CD4-positive, alpha-beta T cell treated with Interleukin-15 for 1 hour (primary cell): ENCODE measurements around the gene OSBPL6.

Experiments used
- DNase-seq: peaks from one replicate; pipeline ENCODE4 v3.0.0-alpha.2; 2020

The OSBPL6 gene

DNA sequence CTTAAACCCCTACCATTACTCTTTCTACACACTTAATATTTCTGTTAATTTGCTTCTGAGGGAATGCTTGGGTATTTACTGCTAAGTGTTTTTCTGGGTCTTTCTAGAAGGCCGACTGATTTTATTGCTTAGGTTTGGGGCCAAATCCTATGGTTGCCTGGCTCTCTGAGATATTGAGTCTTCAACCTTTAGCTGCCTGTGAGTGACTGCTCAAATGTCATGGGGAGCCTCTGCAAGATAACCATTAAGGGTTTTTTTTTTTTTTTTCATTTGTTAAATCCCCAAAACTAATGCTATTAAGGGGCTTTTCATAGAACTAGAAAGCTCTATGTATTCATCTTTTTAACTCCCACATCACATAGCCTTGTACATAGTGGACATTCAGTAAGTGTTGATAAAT lies 5.0 kb downstream of the OSBPL6 start:
- DNase-seq = no peak

DNA sequence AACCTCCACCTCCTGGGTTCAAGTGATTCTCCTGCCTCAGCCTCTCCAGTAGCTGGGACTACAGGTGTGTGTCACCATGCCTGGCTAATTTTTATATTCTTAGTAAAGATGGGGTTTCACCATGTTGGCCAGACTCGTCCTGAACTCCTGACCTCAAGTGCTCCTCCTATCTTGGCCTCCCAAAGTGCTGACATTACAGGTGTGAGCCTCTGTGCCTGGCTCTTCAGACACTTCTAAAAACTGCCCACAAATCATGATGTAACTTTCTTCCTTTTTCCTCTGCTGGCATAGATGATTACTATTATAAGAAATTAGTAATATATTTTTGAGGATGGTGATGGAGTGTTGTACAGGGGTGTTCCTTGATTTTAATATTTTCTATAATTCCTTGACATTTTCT lies 6.0 kb downstream of the OSBPL6 start:
- no peak for DNase-seq

DNA sequence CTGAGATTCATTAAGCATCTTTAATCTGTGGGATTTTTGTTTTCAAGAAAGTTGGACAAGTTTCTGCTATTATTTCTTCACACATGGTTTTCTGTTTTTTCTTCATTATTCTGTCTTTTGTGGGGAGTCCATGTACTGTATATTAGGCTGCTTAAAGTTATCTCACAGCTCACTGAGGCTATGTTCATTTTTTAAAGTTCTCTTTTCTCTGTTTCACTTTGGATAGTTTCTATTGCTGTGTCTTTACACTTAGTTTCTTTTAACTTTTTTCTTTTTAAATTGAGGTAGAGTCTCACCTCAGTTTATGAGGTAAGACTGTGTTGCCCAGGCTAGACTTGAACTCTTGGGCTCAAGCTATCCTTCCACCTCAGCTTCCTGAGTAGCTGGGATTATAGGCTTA lies 8.6 kb downstream of the OSBPL6 start:
- no peak for DNase-seq

DNA sequence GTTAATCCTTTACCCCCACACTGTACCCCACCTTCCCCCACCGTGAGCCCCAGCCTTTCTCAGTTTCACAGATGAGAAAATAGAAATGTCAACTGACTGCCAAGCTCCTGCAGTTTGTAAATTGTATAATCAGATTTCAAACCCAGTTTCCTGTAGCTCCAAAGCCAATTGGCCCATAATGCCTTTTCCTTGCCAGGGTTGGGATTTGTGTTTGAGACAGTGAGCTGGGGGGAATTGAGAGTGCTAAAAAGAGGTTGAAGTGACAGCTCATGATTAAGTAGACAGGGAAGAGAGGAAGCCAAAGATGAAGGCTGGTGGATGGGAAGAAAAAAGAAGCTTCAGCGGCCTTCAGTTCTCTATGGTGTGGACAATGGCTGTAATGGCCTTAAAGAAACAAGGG lies 10.7 kb downstream of the OSBPL6 start:
- DNase-seq = no peak

DNA sequence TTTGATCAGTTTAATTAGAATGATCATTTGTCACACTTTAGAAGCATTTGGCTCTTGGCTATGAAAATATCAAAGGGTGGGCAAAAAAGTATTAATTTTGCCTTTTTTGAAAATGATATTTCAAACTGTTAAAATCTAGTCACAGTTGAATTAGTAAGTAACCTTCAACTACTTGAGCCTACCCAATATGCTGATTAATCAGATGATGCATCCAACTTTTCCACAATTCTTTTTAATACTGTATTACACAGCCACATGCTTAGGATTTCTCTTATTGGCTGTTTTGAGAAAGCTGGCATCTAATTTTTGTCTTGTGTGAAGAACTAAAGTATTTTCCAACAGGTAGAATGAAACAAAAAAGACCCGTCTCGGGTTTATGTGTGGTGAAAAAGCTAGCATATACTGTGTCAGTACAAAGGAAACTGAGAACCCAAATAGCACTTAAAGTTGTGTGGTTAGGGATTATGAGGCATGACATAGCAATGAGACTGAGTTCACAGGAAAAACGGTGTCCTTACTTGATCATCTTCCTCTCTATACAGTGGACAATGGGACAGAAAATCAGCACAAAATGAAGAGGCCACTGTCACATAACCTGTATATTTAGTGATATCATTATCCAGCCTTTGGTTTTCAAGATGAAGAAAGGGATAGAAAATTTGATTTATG lies 11.7 kb downstream of the OSBPL6 start:
- no peak for DNase-seq

DNA sequence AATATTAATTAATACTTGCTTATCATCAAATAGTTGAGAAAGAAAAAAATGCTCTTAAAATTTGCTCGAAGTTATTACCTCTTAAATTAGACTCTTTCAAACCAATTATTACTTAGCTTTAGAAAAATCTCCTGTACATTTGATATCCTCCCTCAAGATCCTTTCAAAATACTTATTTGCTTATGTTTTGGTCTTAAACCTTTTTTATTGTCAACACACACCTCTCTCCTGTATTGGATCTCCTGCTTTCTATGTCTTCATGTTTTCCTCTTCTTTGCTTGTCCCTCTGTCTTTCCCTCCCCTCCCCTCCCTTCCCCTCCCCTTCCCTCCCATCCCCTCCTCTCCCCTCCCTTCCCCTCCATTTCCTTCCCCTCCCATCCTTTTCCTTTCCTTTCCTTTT lies 14.0 kb downstream of the OSBPL6 start:
- DNase-seq = no peak

DNA sequence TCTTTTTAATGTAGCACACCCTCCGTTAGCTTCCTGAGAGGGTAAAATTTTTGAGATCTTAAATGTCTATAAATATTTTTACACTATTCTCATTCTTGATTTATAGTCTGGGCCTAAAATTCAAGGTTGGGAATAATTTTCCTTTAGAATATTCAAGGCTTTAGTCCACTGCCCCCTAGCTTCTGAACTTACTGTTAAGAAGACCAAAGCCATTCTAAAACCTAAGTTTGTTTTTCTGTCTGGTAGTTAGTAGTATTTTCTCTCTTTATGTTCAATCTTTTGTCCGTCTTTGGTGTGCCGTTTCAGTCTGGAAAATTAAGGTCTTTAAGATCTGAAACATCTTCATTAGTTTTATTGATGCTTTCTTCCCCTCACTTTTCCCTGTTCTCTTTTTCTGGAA lies 14.5 kb downstream of the OSBPL6 start:
- DNase-seq = no peak

DNA sequence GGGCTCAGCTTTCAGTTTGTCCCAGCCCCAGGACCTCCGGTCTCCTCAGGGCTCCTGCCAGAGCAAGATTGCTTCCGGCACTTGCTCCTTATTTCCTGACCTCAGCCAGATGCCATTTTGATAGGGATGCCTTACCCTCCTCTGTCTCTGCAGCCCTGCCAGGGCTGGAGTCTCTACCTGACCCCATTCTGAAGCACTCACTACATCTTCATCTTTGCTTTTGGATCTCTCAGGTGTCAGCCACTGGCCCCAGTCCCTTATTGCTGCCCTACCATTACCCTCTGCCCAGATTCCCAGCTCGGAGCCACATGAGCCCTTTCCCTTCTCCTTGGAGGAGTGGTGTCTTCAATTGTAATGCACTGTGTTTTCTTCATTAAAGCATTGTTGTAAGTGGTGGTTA lies 17.1 kb downstream of the OSBPL6 start:
- no peak for DNase-seq

DNA sequence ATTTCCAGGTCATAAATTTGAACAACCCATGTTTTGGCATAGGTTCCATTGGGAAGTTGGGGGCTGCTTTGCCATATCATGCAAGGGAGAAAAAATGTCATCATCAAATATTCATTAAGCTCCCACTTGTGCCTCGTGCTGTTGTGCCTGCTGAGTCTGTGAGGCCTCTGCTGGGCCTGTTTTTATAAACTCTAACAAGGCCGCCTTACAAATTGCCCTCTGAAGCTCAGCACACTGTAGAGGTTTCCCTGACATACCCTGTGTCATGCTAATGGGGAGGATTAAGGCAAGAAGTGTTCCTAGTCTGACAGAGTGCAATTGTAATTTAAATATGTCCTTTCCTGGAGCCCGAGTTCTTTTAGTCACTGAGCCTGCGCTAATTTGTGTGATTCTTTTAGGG lies 17.6 kb downstream of the OSBPL6 start:
- no peak for DNase-seq

DNA sequence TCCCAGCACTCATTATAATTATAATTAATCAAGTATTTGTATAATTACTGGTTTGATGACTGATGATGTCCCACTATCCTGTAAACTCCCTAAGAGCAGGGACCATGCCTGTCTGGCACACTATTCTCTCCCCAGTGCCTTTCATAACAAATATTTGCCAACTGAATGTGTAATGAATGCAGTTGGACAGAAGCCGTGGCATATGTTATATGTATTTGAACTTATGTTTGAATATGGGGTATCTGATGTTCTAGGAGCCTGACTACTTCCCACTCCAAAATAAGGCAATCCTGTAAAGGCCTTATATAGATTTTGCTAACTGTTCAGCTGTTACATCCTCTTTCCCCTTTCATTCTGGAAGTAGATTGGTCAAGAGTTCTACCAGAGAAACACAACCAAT lies 19.7 kb downstream of the OSBPL6 start:
- DNase-seq = no peak

DNA sequence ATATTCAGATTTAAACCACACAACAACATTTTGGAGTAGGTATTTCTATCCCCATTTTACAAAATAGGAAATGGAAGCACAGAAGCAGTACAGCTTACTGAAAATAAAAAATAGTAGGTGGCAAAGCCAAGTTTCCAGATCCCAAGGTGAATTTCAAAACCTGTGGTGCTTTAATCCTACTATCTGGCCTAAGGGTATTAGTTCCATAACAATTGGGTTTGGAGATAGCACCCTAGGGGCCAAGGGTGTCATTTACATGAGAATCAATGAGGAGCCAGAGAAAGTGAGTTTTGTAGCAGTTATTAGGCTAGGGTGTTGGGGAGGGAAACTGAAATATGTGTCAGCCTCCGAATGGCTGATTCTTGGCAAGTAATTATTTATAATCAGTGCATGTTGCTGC lies 24.9 kb downstream of the OSBPL6 start:
- DNase-seq = no peak

DNA sequence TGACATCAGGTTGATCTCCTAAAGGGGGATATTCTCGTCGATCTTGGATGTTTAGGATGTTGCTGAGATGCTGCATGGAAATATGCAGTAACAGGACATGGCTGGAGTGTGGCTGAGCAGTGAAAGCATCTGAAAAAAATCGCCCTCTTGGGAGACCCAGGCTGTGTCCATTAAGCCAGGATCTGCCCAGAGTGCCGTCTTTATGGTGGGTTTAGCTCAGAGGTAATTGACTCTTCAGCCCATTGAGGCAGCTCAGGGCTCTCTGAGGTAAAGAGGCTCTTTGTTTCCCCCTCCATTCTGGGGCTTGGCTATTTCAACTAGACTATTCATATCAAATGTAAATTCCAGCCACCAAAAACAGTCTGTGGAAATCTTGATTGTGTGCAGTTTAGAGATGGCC lies 26.5 kb downstream of the OSBPL6 start:
- DNase-seq = no peak

DNA sequence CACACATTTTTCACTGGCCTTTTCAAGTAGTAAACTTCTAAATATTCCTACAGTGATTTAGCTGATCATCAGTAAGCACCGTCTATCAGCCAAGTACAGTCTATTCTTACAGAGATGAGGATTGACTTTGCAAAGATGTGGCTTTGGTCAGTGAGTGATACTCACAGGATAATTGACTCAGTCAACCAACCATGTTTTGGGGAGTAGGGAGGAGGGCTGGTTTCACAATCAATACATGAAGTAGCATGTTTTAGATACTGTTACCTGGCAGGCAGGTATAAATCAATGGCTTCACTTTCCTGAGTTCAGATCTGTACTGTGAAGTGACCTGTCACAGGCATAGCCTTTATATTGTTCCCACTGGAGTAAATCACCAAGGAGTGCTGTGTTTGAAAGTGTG lies 27.2 kb downstream of the OSBPL6 start:
- no peak for DNase-seq

DNA sequence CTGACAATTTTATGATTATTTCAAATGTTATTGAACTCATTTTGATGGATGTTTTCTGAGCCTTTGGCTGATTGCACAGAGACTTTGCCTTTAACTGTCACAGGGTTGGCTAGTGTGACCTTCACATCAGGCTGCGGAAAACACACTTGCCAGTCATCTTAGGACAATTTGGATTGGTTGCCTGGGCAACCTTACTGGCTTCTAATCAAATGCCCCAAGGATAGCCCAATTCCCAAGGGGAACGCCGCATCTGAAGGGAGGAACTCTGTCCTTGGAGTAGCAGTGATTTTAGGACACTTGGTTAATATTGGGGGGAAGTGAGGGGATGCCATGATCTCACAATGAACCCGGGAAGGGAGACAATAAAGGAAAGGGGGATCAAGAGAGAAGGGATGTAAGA lies 29.5 kb downstream of the OSBPL6 start:
- DNase-seq = no peak

DNA sequence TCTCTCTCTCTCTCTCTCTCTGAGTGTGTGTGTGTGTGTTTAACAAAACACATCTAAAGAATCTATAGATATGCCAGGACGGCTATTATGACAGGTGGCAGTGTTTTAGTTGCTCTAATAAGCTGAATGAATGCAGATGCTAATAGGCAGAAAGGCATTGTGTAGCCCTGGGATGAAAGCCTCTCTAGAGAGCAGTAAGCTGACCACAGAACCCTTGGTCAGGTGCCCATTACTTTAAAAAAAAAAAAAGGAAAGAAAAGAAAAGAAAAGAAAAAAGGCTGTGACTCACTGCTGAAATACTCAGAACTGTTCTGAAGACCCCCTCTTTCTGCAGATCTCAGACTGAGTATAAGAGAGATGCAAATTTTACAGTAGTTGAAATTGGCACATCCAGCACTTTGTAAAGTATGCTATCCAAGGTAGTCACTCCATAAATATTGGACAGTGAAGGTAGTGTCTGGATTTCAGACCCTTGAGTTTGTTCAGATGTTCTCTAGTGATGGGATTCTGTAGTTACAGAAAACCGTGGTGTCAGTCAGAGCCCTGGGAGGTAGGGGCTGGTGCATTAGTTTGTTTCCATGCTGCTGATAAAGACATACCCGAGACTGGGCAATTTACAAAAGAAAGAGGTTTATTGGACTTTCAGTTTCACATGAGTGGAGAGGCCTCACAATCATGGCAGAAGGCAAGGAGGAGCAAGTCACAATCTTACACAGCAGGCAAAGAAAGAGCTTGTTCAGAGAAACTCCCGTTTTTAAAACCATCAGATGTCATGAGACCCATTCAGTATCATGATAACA lies 30.9 kb downstream of the OSBPL6 start:
- DNase-seq = no peak

DNA sequence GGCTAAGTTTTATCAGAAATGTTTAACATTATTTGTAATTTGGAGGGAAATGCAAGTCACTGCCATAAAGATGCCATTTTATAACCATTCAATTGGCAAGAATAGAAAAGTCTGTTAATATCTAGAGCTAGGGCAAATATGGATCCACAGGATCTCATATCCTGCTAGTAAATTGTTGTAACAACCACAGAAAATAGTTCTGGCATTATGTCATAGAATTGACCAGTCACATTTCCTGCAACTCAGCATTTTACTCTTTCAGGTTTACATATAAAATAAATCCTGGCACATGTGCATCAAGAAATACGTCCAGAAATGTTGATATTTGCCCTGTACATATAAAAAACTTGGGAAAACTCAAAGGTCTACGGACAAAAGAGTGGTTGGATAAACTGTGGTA lies 32.9 kb downstream of the OSBPL6 start:
- DNase-seq = no peak

DNA sequence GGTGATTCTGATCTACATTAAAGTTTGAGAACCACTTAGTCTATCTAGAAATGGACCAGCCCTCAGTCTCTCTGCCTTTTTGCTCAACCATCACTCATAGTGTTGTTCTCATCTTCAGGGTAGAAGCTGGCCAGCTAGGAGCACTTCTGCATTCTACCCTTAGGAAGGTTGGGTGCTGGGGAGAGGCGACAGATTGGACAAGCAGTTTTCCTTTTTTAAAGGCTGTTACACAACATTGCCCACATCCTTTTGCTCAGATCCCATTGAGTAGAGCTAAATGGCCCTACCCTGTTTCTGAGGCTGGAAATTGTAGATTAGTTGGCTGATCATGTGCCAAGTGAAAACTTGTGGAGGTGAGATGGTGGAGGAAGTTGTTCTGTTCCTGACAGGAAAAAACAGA lies 35.6 kb downstream of the OSBPL6 start:
- no peak for DNase-seq

DNA sequence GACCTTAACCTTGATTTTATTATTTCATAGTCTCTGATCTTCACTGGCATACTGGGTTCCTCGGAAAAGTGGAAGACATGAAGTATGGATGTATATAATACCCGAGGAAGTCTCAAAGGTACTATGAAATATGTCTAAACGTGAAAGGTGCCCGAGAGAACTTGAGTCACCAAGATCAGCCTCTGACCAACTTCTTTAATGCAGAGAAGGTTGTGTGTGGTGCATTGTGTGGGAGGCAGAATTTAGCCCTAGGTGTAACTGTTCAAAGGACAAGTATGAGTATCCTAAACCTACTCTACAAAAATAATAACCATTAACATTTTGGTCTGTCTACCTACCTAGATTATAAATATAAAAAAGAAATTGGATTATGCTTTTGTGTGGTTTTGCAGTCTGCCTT lies 36.1 kb downstream of the OSBPL6 start:
- DNase-seq = no peak

DNA sequence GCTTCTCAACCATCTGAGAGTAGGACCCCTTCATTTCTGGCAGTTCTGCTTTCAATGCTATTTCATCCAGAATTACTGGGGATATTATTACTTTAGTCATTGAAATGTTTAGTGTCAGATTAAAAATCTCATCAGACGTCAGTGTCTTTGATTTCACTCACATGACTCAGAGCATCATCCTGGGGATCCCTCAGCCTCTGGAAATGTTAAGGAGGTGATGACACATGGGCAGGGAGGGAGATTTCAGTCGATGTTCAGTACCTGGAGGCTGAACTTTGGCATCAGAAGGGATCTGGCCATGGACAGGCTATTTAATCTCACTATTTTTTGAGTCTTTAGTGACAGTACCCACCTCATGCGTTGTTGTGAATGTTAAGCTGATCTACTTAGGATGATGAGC lies 39.1 kb downstream of the OSBPL6 start:
- DNase-seq = no peak

DNA sequence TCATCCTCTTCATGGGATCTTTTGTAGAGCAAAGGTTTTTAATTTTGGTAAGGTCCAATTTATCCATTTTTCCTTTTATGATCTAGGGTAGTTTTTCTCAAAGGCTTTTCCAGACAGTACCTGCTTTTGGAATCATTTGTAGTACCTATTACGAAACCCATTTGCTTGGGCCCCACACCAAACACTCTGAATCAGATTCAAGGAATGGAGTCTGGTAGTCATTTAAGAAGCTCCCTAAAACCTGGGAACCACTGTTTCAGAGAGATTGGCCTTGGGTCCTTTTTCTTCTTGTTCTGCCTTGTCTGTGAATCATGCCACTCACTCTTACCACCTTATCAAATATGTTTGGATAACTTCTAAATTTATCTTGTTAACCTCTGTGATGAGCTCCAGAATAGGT lies 40.3 kb downstream of the OSBPL6 start:
- no peak for DNase-seq

DNA sequence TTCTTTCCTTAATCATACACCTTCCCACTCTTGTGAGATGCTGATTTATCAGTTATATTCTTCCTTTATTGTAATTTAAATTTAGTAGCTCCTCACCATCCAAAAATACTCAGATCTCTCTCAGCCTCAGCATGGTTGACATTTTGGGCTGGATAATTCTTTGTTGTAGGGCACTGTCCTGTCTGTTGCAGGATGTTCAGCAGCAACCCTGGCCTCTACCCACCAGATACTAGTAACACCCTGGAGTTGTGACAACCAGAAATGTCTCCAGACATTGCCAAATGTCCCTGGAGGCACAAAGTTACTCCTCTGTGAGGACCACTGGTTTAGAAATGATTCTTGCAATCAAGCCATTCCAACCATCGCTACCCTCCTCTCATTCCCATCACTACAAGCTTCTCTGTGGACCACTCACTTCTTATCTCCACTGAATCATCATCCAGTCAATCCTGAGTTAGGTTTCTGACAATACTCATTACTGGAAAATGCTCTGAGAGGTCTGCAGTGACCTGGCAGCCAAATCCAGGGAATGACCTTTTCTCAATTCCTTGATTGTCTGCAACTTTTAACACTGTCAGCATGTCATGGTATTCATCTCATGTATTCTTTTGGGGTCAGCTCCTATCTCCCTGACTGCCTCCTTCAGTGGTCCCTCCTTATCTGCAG lies 43.3 kb downstream of the OSBPL6 start:
- DNase-seq = no peak

DNA sequence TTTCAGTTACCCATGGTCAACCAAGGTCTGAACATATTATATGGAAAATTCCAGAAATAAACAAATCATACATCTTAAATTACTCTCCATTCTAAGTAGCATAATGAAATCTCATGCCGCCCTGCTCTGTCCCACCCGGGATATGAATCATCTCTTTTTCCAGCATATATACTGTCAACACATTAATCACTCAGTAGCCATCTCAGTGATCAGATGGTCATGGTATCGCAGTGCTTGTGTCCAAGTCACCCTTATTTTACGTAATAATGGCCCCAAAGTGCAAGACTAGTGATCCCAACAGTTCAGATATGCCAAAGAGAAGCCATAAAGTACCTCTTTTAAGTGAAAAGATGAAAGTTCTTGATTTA lies 43.8 kb downstream of the OSBPL6 start:
- DNase-seq = no peak

DNA sequence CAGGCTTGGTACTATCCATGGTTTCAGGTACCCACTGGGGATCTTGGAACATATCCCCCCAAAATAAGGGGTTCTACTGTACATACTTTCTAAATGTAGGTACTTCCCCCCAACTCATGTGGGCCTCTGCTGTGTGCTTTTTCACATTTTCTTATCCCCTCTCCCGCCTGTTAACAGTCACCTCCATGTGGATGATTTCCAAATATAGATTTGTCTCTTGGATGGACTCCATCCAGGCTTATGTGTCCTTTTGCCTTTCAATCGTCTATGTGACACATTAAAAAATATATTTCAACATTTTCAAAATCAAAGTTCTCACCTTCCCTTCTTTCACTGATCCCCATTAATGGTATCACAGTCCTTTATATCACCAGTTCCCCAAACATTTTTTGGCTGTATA lies 44.4 kb downstream of the OSBPL6 start:
- DNase-seq = no peak

DNA sequence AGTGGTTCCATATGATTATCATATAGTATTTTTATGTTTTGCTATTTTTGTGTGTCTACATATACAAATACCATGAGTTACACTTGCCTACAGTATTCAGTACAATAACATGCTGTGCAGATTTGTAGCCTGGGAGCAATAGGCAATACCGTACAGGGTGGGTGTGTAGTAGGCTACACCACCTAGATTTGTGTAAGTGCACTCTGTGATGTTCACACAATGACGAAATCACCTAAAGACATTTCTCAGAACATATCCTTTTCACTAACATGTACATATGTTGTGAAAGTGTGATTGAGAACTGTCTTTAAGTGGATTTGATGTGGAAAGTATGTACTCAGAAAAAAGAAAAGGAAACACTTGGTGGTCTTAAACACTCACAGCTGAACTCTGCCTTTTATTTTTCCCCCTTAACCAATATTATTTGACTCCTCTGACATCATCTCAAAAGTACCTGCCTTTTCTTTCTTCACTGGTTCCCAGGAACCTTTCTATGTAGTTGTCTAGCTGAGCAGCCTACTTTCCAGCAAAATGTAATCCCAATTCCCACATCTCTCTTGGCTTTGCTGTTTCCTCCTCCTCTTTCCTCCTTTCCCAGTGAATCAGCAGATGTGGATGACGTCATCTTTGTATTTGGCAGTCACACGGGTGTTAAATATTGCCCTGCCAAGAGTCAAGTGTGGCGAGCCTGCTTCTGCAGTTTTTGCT lies 47.7 kb downstream of the OSBPL6 start:
- no peak for DNase-seq
